Naive thymus-derived CD8-positive, alpha-beta T cell (primary cell): Measurements from ENCODE around the gene FLOT2. TPM values are rescaled to one million over a fixed set of nuclear protein-coding genes. Genes with fewer than 3 reads are reported as not detected.

ENCODE experiments used
- ATAC-seq, 2 donors: fragments of 150-1000 bp; cut with Tn5 transposase in 1 of 2; sonication (Bioruptor Pico), chemical (Tn5 transposase) in 1 of 2; 1 replicate in 1 of 2; 2 replicates in 1 of 2; pipeline ENCODE4 v1.10.0; 2021; ENCODE audit warnings: mild to moderate bottlenecking in 2 of 2, moderate library complexity in 2 of 2
- POLR2A ChIA-PET: fragments of 350-600 bp; sonication (Branson Sonifier 250); formaldehyde crosslinking; loops from one replicate; lab custom pipeline; 2021; ENCODE audit warnings: antibody characterized with exemption; lab: Charles Lee
- DNase-seq, 10 donors: peaks; one replicate each; pipeline versions ENCODE4 v3.0.0 to v3.0.0-alpha.2; 2020 to 2022
- H3K27ac Mint-ChIP-seq, 10 donors: one replicate each; pipeline ENCODE4 v1.8.0; 2020 to 2022; ENCODE audit warnings: mild to moderate bottlenecking in 10 of 10, mixed read lengths in 10 of 10, moderate library complexity in 4 of 10, inconsistent platforms in 1 of 10
- H3K27me3 Mint-ChIP-seq, 5 donors: one replicate each; pipeline ENCODE4 v1.8.0; 2021 to 2022; ENCODE audit warnings: mixed read lengths in 5 of 5
- H3K36me3 Mint-ChIP-seq, 3 donors: one replicate each; pipeline ENCODE4 v1.8.0; 2020 to 2022; ENCODE audit warnings: mixed read lengths in 3 of 3, mild to moderate bottlenecking in 2 of 3, inconsistent platforms in 1 of 3
- H3K4me1 Mint-ChIP-seq, 4 donors: one replicate each; pipeline ENCODE4 v1.8.0; 2021 to 2022; ENCODE audit warnings: mixed read lengths in 4 of 4
- H3K4me3 Mint-ChIP-seq, 10 donors: one replicate each; pipeline ENCODE4 v1.8.0; 2020 to 2022; ENCODE audit warnings: mild to moderate bottlenecking in 10 of 10, mixed read lengths in 10 of 10, moderate library complexity in 6 of 10, inconsistent platforms in 1 of 10
- H3K9me3 Mint-ChIP-seq, 9 donors: one replicate each; pipeline ENCODE4 v1.8.0; 2020 to 2022; ENCODE audit warnings: mixed read lengths in 9 of 9, mild to moderate bottlenecking in 3 of 9, inconsistent platforms in 1 of 9, moderate library complexity in 1 of 9
- polyA plus RNA-seq, 3 donors: library from polyadenylated mRNA; unstranded; fragments of 300-500 nt; fragmentation: Illumina TruSeq; gene quantifications; one replicate each; pipeline ENCODE4 v1.2.3, GENCODE V29; 2021
- total RNA-seq, 8 experiments: library from RNA in 2 of 8; stranded (reverse) in 2 of 8; gene quantifications; one replicate each; pipeline ENCODE4 v1.2.3 and lab custom pipeline; 2021 to 2026

Gene FLOT2
- total RNA-seq (100 to 1,000 TPM; 206 to 213 TPM), polyA plus RNA-seq (100 to 1,000 TPM; 230 to 253 (median 237) TPM), total RNA-seq (lab: John Stamatoyannopoulos, UW) (28.8 to 162 (median 79.6) reads per million in 6 experiments)

- DNase-seq (peak; percentile 56 to 84 (median 67)), ATAC-seq (peak; percentile 76 to 83)
- POLR2A ChIA-PET = interaction anchor here (0.8 to 4.9 kb wide), 26 partner anchors 10 to 252 kb away, joined by 3 to 64 read pairs (median 5); partner anchors contain the start of genes BLTP2, ERAL1, FAM222B and NEK8
- no peaks in the 10 kb centered on the region for H3K27me3 Mint-ChIP-seq
- peak within 1 kb of the TSS; percentile 95 to 99 (median 97) for H3K27ac Mint-ChIP-seq
- H3K4me1 Mint-ChIP-seq = peaks cover 47 to 75% (median 72%) of the 10 kb centered on the region in 4 donors
- peak within 1 kb of the TSS; percentile 91 to 99 (median 98) for H3K4me3 Mint-ChIP-seq
- peaks cover 0 to 8% (median 0%) of the 10 kb centered on the region in 3 donors for H3K36me3 Mint-ChIP-seq
- H3K9me3 Mint-ChIP-seq = no peaks in the 10 kb centered on the region
These were observed at the start of gene FLOT2 for GRCh38 chr17:28896884-28897768. TSS of gene FLOT2 (minus strand) at chr17:28897733. CDS start at chr17:28897574, 159 bp downstream.

GRCh38 chr17:28946239-28946638 lies 48.7 kb upstream of the FLOT2 start:
- H3K27me3 Mint-ChIP-seq = no peaks in the 10 kb centered on the region
- POLR2A ChIA-PET = interaction anchor here (0.6 to 2.5 kb wide), 5 partner anchors 10 to 192 kb away, joined by 3 to 9 read pairs (median 5); no protein-coding TSS in a partner anchor
- no peak for DNase-seq
- H3K4me3 Mint-ChIP-seq = peak overlapping the region in 8 of 10 donors; percentile 43 to 97 (median 52)
- H3K9me3 Mint-ChIP-seq = no peaks in the 10 kb centered on the region
- ATAC-seq = no peak
- H3K4me1 Mint-ChIP-seq = peaks cover 27 to 71% (median 67%) of the 10 kb centered on the region in 4 donors
- peaks cover 0 to 47% (median 0%) of the 10 kb centered on the region in 3 donors for H3K36me3 Mint-ChIP-seq
- H3K27ac Mint-ChIP-seq = peak overlapping the region in 9 of 10 donors; percentile 21 to 98 (median 80)

GRCh38 chr17:28944862-28945741 lies 47.6 kb upstream of the FLOT2 start:
- DNase-seq (no peak), ATAC-seq (no peak)
- POLR2A ChIA-PET = interaction anchor here (1.1 to 2.5 kb wide), 6 partner anchors 7 to 48 kb away, joined by 3 to 9 read pairs (median 4); partner anchors contain the start of gene PHF12
- Mint-ChIP-seq H3K9me3 (no peaks in the 10 kb centered on the region), H3K27ac (peak overlapping the region; percentile 26 to 98 (median 67)), H3K27me3 (no peaks in the 10 kb centered on the region), H3K4me3 (peak overlapping the region in 8 of 10 donors; percentile 14 to 97 (median 48)), H3K4me1 (peaks cover 29 to 83% (median 77%) of the 10 kb centered on the region in 4 donors), H3K36me3 (peaks cover 0 to 52% (median 0%) of the 10 kb centered on the region in 3 donors)

- H3K9me3 Mint-ChIP-seq = no peaks in the 10 kb centered on the region
- H3K27me3 Mint-ChIP-seq = no peaks in the 10 kb centered on the region
- peak overlapping the region in 7 of 10 donors; percentile 3 to 75 (median 53) for H3K27ac Mint-ChIP-seq
- peak overlapping the region in 3 of 10 donors; percentile 20 to 31 (median 28) for H3K4me3 Mint-ChIP-seq
- H3K36me3 Mint-ChIP-seq = peaks cover 0 to 53% (median 0%) of the 10 kb centered on the region in 3 donors
- DNase-seq = no peak
- peaks cover 32 to 90% (median 85%) of the 10 kb centered on the region in 4 donors for H3K4me1 Mint-ChIP-seq
- ATAC-seq = no peak
- POLR2A ChIA-PET = interaction anchor here (1.1 to 1.6 kb wide), 2 partner anchors 8 to 48 kb away, joined by 3 to 6 read pairs; partner anchors contain the start of gene PHF12
These were observed 46.8 kb upstream of the FLOT2 start for GRCh38 chr17:28944343-28944742.

GRCh38 chr17:28942925-28943324 lies 45.4 kb upstream of the FLOT2 start:
- Mint-ChIP-seq H3K4me1 (peaks cover 31 to 95% (median 87%) of the 10 kb centered on the region in 4 donors), H3K27ac (peak overlapping the region in 5 of 10 donors; percentile 1 to 63 (median 43)), H3K27me3 (no peaks in the 10 kb centered on the region), H3K36me3 (peaks cover 0 to 61% (median 0%) of the 10 kb centered on the region in 3 donors), H3K9me3 (no peaks in the 10 kb centered on the region), H3K4me3 (peak overlapping the region in 1 of 10 donors; percentile 41)
- POLR2A ChIA-PET = interaction anchor here (1.5 kb wide), 1 partner anchor 9 kb away, joined by 4 read pairs; the partner anchor contains the start of gene PHF12
- ATAC-seq = no peak
- DNase-seq = no peak

GRCh38 chr17:28941251-28941650 lies 43.7 kb upstream of the FLOT2 start:
- DNase-seq (no peak), ATAC-seq (no peak)
- Mint-ChIP-seq H3K36me3 (peaks cover 0 to 58% (median 0%) of the 10 kb centered on the region in 3 donors), H3K9me3 (no peaks in the 10 kb centered on the region), H3K4me3 (peak overlapping the region in 2 of 10 donors; percentile 15 to 46), H3K4me1 (peaks cover 29 to 94% (median 87%) of the 10 kb centered on the region in 4 donors), H3K27ac (peak overlapping the region in 2 of 10 donors; percentile 20 to 64), H3K27me3 (no peaks in the 10 kb centered on the region)
- POLR2A ChIA-PET = interaction anchor here (0.6 to 4.0 kb wide), 5 partner anchors 8 to 139 kb away, joined by 3 to 24 read pairs (median 5); partner anchors contain the start of gene PHF12

- Mint-ChIP-seq H3K36me3 (peaks cover 0 to 55% (median 0%) of the 10 kb centered on the region in 3 donors), H3K9me3 (no peaks in the 10 kb centered on the region), H3K4me3 (peak overlapping the region in 9 of 10 donors; percentile 28 to 71 (median 59)), H3K4me1 (peaks cover 28 to 94% (median 87%) of the 10 kb centered on the region in 4 donors), H3K27me3 (no peaks in the 10 kb centered on the region), H3K27ac (peak overlapping the region in 8 of 10 donors; percentile 41 to 84 (median 66))
- ATAC-seq (no peak), DNase-seq (no peak)
- POLR2A ChIA-PET = interaction anchor here (0.6 to 4.0 kb wide), 4 partner anchors 9 to 139 kb away, joined by 3 to 24 read pairs (median 8); partner anchors contain the start of gene PHF12
These were observed 43.1 kb upstream of the FLOT2 start for GRCh38 chr17:28940675-28941074.

- ATAC-seq (peak; percentile 73 to 75), DNase-seq (no peak)
- H3K9me3 Mint-ChIP-seq = no peaks in the 10 kb centered on the region
- peak overlapping the region in 9 of 10 donors; percentile 41 to 84 (median 69) for H3K27ac Mint-ChIP-seq
- H3K4me3 Mint-ChIP-seq = peak overlapping the region in 9 of 10 donors; percentile 5 to 71 (median 46)
- peaks cover 26 to 92% (median 87%) of the 10 kb centered on the region in 4 donors for H3K4me1 Mint-ChIP-seq
- POLR2A ChIA-PET = interaction anchor here (1.1 to 4.0 kb wide), 3 partner anchors 10 to 15 kb away, joined by 5 to 24 read pairs (median 11); partner anchors contain the start of gene PHF12
- peaks cover 0 to 54% (median 0%) of the 10 kb centered on the region in 3 donors for H3K36me3 Mint-ChIP-seq
- H3K27me3 Mint-ChIP-seq = no peaks in the 10 kb centered on the region
These were observed 42.6 kb upstream of the FLOT2 start for GRCh38 chr17:28940142-28940541.

GRCh38 chr17:28938552-28938951 lies 41.0 kb upstream of the FLOT2 start:
- no peaks in the 10 kb centered on the region for H3K9me3 Mint-ChIP-seq
- peak overlapping the region in 3 of 10 donors; percentile 10 to 44 (median 28) for H3K4me3 Mint-ChIP-seq
- H3K27me3 Mint-ChIP-seq = no peaks in the 10 kb centered on the region
- H3K4me1 Mint-ChIP-seq = peaks cover 23 to 90% (median 85%) of the 10 kb centered on the region in 4 donors
- DNase-seq (no peak), ATAC-seq (no peak)
- peak overlapping the region in 8 of 10 donors; percentile 35 to 82 (median 62) for H3K27ac Mint-ChIP-seq
- H3K36me3 Mint-ChIP-seq = peaks cover 0 to 47% (median 0%) of the 10 kb centered on the region in 3 donors
- POLR2A ChIA-PET = interaction anchor here (1.1 to 4.0 kb wide), 3 partner anchors 11 to 13 kb away, joined by 4 to 24 read pairs (median 11); partner anchors contain the start of gene PHF12

GRCh38 chr17:28937044-28937729 lies 39.7 kb upstream of the FLOT2 start:
- Mint-ChIP-seq H3K27ac (peak overlapping the region in 6 of 10 donors; percentile 65 to 91 (median 79)), H3K27me3 (no peaks in the 10 kb centered on the region), H3K4me1 (peaks cover 23 to 94% (median 84%) of the 10 kb centered on the region in 4 donors), H3K9me3 (no peaks in the 10 kb centered on the region), H3K4me3 (peak overlapping the region in 1 of 10 donors; percentile 56), H3K36me3 (peaks cover 0 to 39% (median 0%) of the 10 kb centered on the region in 3 donors)
- ATAC-seq (no peak), DNase-seq (no peak)
- POLR2A ChIA-PET = interaction anchor here (0.7 to 4.0 kb wide), 3 partner anchors 9 to 12 kb away, joined by 3 to 24 read pairs (median 4); no protein-coding TSS in a partner anchor
